ENCODE results near the gene PNLIPRP2. TPM values are rescaled to one million over a fixed set of nuclear protein-coding genes. Genes with fewer than 3 reads are reported as not detected.

The PNLIPRP2 gene
- total and polyA plus RNA-seq, 2 of the 8 experiments (the other 6 are each of a cell fraction or from before 2014, with no cell fraction given): 0.11 TPM; not detected in 1

GRCh38 chr10:116663342-116663741 is 42.6 kb downstream of the PNLIPRP2 start:
- Histone ChIP-seq H4K91ac (replicated peaks; ENCODE audit: insufficient read length, low read length) (no peak overlapping the region), H2BK15ac (ENCODE audit: low read length) (no peak overlapping the region), H3K4me1 (replicated peaks in 1 of 4; ENCODE audit: control insufficient read depth in 3 of 4, insufficient read depth in 4 of 4, low read length in 3 of 4) (peaks cover 0 to 6% (median 0%) of the 10 kb centered on the region in 4 experiments; a peak in 2 of 7 replicates), H2BK5ac (ENCODE audit: low read depth, low read length) (no peak overlapping the region), H2AK5ac (ENCODE audit: low read depth, low read length) (no peak overlapping the region), H2BK12ac (ENCODE audit: low read depth, low read length) (no peak overlapping the region), H3K18ac (ENCODE audit: extremely low read depth, low read length) (no peak overlapping the region), H3K9ac (replicated peaks in 1 of 4; ENCODE audit: extremely low read depth in 1 of 4, low read depth in 3 of 4, low read length in 3 of 4) (no peak overlapping the region), H3K4me3 (ENCODE audit: extremely low read depth in 1 of 4, insufficient read depth in 2 of 4, low read depth in 3 of 4, low read length in 4 of 4) (no peak overlapping the region), H3K79me2 (ENCODE audit: control insufficient read depth in 1 of 2, insufficient read depth in 2 of 2, low read length in 2 of 2) (no peaks in the 10 kb centered on the region), H3K27me3 (replicated peaks in 1 of 4; ENCODE audit: control insufficient read depth in 3 of 4, extremely low read depth in 1 of 4, insufficient read depth in 3 of 4, low read length in 3 of 4) (no peaks in the 10 kb centered on the region), H4K20me1 (replicated peaks in 1 of 2; ENCODE audit: control insufficient read depth in 1 of 2, insufficient read depth in 2 of 2, low read length in 2 of 2) (peaks cover 0 to 2% of the 10 kb centered on the region in 2 experiments), H3K27ac (ENCODE audit: low read depth, low read length) (no peak overlapping the region), H2BK20ac (ENCODE audit: low read length) (no peak overlapping the region), H4K8ac (ENCODE audit: extremely low read depth, insufficient read depth, low read length) (no peak overlapping the region), H3K23me2 (ENCODE audit: low read depth, low read length) (no peaks in the 10 kb centered on the region), H4K5ac (ENCODE audit: insufficient read length, low read depth, low read length) (no peak overlapping the region), H3K14ac (ENCODE audit: insufficient read length) (no peak overlapping the region), H3K9me3 (ENCODE audit: insufficient read depth in 2 of 2, low read depth in 1 of 2, low read length in 1 of 2) (no peaks in the 10 kb centered on the region), H3K79me1 (ENCODE audit: low read depth, low read length) (peaks cover 2% of the 10 kb centered on the region; the same call in 1 of the 2 replicates), H2BK120ac (replicated peaks; ENCODE audit: low read depth, low read length) (no peak overlapping the region), H3K4ac (replicated peaks; ENCODE audit: insufficient read length, low read depth, low read length) (no peak overlapping the region), H3K4me2 (ENCODE audit: insufficient read depth in 1 of 2, low read depth in 2 of 2, low read length in 2 of 2) (no peak overlapping the region), H2AFZ (ENCODE audit: low read length) (no peak overlapping the region), H3K36me3 (ENCODE audit: control insufficient read depth in 2 of 4, insufficient read depth in 4 of 4, low read length in 3 of 4) (peaks cover 5 to 47% (median 13%) of the 10 kb centered on the region in 4 experiments; a peak in 7 of 8 replicates), H3K23ac (ENCODE audit: insufficient read length) (no peak overlapping the region), H3K56ac (replicated peaks; ENCODE audit: insufficient read length, low read depth, low read length) (no peak overlapping the region)
- TF ChIP-seq FOSL1 (IDR thresholded peaks at IDR 0.05; ENCODE audit: insufficient read depth, low read depth, low read length) (no peak), GTF2F1 (IDR thresholded peaks at IDR 0.05; ENCODE audit: borderline replicate concordance, low read depth, low read length) (no peak), TBP (IDR thresholded peaks at IDR 0.05; ENCODE audit: low read depth, low read length) (no peak), RXRA (IDR thresholded peaks at IDR 0.05; ENCODE audit: insufficient read depth, low read depth, low read length) (no peak), CEBPB (IDR thresholded peaks at IDR 0.05; ENCODE audit: low read depth, low read length) (no peak), SRF (IDR thresholded peaks at IDR 0.05; ENCODE audit: low read depth, low read length) (no peak), CBX5 (IDR thresholded peaks at IDR 0.05; ENCODE audit: low read depth, low read length) (no peak)
- 89% methylated on average over 7 of the region's 7 CpGs; no CpG with 5 or more reads in 1 of the 2 experiments for WGBS, 2 experiments (ENCODE audit: extremely low coverage in 1 of 2, insufficient coverage in 1 of 2, insufficient read length in 1 of 2, insufficient replicate concordance in 2 of 2, low coverage in 1 of 2, low lambda C conversion rate in 2 of 2, missing lambda C conversion rate in 1 of 2)
- ChIA-PET CTCF (ENCODE audit: partially characterized antibody) (interaction anchor here (1.0 to 2.8 kb wide), 4 partner anchors 9 to 508 kb away, joined by 3 to 15 read pairs (median 4); no protein-coding TSS in a partner anchor), POLR2A (ENCODE audit: partially characterized antibody) (interaction anchor here (0.6 to 0.7 kb wide), 2 partner anchors 8 to 45 kb away, joined by 3 to 4 read pairs; no protein-coding TSS in a partner anchor)
- no peak for DNase-seq (ENCODE audit: low read depth in 1 of 2, low spot score in 2 of 2)
- FAIRE-seq: no peak
